ENCODE results near the gene SOX3. TPM values are rescaled to one million over a fixed set of nuclear protein-coding genes. Genes with fewer than 3 reads are reported as not detected.

The SOX3 gene
- total RNA-seq, 1 experiment from 2014 or later, result not detected

GRCh38 chrX:140467211-140467610 is 37.7 kb downstream of the SOX3 start:
- POLR2A ChIA-PET, result no interaction called here

More at GRCh38 chrX:140467211-140467610, 37.7 kb downstream of the SOX3 start:
- no peak overlapping the region for H3K4me2 ChIP-seq (ENCODE audit: low read length)
- H4K20me1 ChIP-seq (ENCODE audit: insufficient read depth), result no peaks in the 10 kb centered on the region
- ATAC-seq, result no peak
- no peak overlapping the region for H2AFZ ChIP-seq (ENCODE audit: low read depth, low read length, poor library complexity, severe bottlenecking)
- no peaks in the 10 kb centered on the region for H3K27me3 ChIP-seq (ENCODE audit: insufficient read depth, low read length)
- H3K9me2 ChIP-seq (ENCODE audit: insufficient read depth), result no peaks in the 10 kb centered on the region
- ChIA-PET CTCF (no interaction called here), RAD21 (ENCODE audit: low non-redundant PET in 1 of 2, low total read pairs in 2 of 2, uncharacterized antibody in 2 of 2, unreplicated experiment in 2 of 2) (no interaction called here)
- no peaks in the 10 kb centered on the region for H3K4me1 ChIP-seq (ENCODE audit: control insufficient read depth in 1 of 2, insufficient read depth in 2 of 2, low read length in 2 of 2)
- H3K79me2 ChIP-seq (ENCODE audit: insufficient read depth, low read length), result no peaks in the 10 kb centered on the region
- intact Hi-C loops (cut with micrococcal nuclease), result no loop called here
- no peak overlapping the region for H3K27ac ChIP-seq (ENCODE audit: low read depth, low read length)
- H3K9me3 ChIP-seq (ENCODE audit: control insufficient read depth in 1 of 2, insufficient read depth in 1 of 2, low read depth in 1 of 2, low read length in 2 of 2), result no peaks in the 10 kb centered on the region
- TF ChIP-seq FOSL1 (IDR thresholded peaks at IDR 0.05; ENCODE audit: low read depth) (no peak), MAX (IDR thresholded peaks at IDR 0.05) (no peak), CEBPB (IDR thresholded peaks at IDR 0.05; ENCODE audit: low read depth) (no peak), JUND (IDR thresholded peaks at IDR 0.05) (no peak), CTCF (IDR thresholded peaks at IDR 0.05 in 2 of 3, conservative IDR thresholded peaks at IDR 0.05 in 1 of 3; ENCODE audit: borderline replicate concordance in 1 of 3, insufficient read depth in 1 of 3, low read depth in 2 of 3, low read length in 2 of 3) (no peak), EZH2 (IDR thresholded peaks at IDR 0.05) (no peak), ZBTB33 (IDR thresholded peaks at IDR 0.05; ENCODE audit: extremely low read depth, insufficient replicate concordance, low read length) (no peak), CBX3 (IDR thresholded peaks at IDR 0.05; ENCODE audit: low read depth) (no peak)
- DNase-seq (ENCODE audit: low read depth, low spot score), result no peak
- H3K4me3 ChIP-seq (replicated peaks in 1 of 2; ENCODE audit: low read depth in 1 of 2, low read length in 2 of 2), result no peak overlapping the region
- BruUV-seq (replicated peaks), result no TSS peak
- H3K9ac ChIP-seq (ENCODE audit: low read length), result no peak overlapping the region
- H3K36me3 ChIP-seq (ENCODE audit: control insufficient read depth in 1 of 2, insufficient read depth in 2 of 2, low read length in 2 of 2), result no peaks in the 10 kb centered on the region

Other genes starting within 250 kb of the SOX3 start
- 0.15 TPM for gene LINC00632, start 204.7 kb upstream of the SOX3 start, total RNA-seq (2021; ENCODE audit: unreplicated experiment)